RWPE1 (cell line): ENCODE results near the gene C1QB.

Experiments
- CTCF ChIA-PET: fragments of 350-600 bp; sonication (Branson Sonifier 250); formaldehyde crosslinking; extraction: SDS; loops from one replicate; lab custom pipeline; 2021; lab: Yijun Ruan, JAX
- POLR2A ChIA-PET: fragments of 400-600 bp; formaldehyde crosslinking; extraction: SDS; loops from one replicate; lab custom pipeline; 2020; ENCODE audit warnings: antibody characterized with exemption; ENCODE audit not compliant: low non-redundant PET; lab: Yijun Ruan, JAX
- DNase-seq: peaks from one replicate; pipeline ENCODE4 v3.0.0; 2012; ENCODE audit warnings: low spot score
- H3K27ac ChIP-seq: fragments of 450-650 bp; 2 replicates; pipeline ENCODE4 v1.5.1; 2017
- CTCF ChIP-seq: fragments of 450-650 bp; conservative IDR thresholded peaks from 2 replicates; pipeline ENCODE4 v1.5.1; 2017; ENCODE audit warnings: low read depth, mild to moderate bottlenecking

Gene C1QB

GRCh38 chr1:22658385-22659163 lies 5.5 kb downstream of the C1QB start:
- no peak for DNase-seq
- no peak for TF ChIP-seq CTCF
- H3K27ac ChIP-seq = no peak overlapping the region
- ChIA-PET POLR2A (no interaction called here), CTCF (interaction anchor here (1.0 kb wide), 1 partner anchor 242 kb away, joined by 5 read pairs; no protein-coding TSS in a partner anchor)

GRCh38 chr1:22660716-22661241 lies 7.7 kb downstream of the C1QB start:
- CTCF ChIA-PET = no interaction called here
- no peak for TF ChIP-seq CTCF
- POLR2A ChIA-PET = no interaction called here
- no peak for DNase-seq
- H3K27ac ChIP-seq = no peak overlapping the region

GRCh38 chr1:22661880-22662279 lies 8.8 kb downstream of the C1QB start:
- no peak for DNase-seq
- TF ChIP-seq CTCF = no peak
- H3K27ac ChIP-seq = no peak overlapping the region
- ChIA-PET POLR2A (no interaction called here), CTCF (no interaction called here)

- H3K27ac ChIP-seq = no peak overlapping the region
- POLR2A ChIA-PET = no interaction called here
- CTCF ChIA-PET = interaction anchor here (0.7 kb wide), 1 partner anchor 169 kb away, joined by 3 read pairs; no protein-coding TSS in a partner anchor
- TF ChIP-seq CTCF = no peak
- DNase-seq = peak; percentile 27
Measured at GRCh38 chr1:22662318-22662717, 9.3 kb downstream of the C1QB start.

GRCh38 chr1:22662986-22663408 lies 10.0 kb downstream of the C1QB start:
- ChIA-PET POLR2A (no interaction called here), CTCF (interaction anchor here (0.7 kb wide), 1 partner anchor 168 kb away, joined by 3 read pairs; no protein-coding TSS in a partner anchor)
- no peak overlapping the region for H3K27ac ChIP-seq
- DNase-seq = no peak
- no peak for TF ChIP-seq CTCF

- ChIA-PET POLR2A (no interaction called here), CTCF (interaction anchor here (0.7 kb wide), 1 partner anchor 250 kb away, joined by 3 read pairs; no protein-coding TSS in a partner anchor)
- TF ChIP-seq CTCF = 0 out of 2 replicates have a peak, but pooled peaks have one; percentile 9
- DNase-seq = peak; percentile 37
- no peak overlapping the region for H3K27ac ChIP-seq
Measured at GRCh38 chr1:22665752-22666151, 12.7 kb downstream of the C1QB start.
